GM20431 (cell line): Measurements from ENCODE around the gene SLF1.

Experiments used
- in situ Hi-C: fragments of 300-500 bp; cut with MseI, MboI; formaldehyde crosslinking; loops from one replicate; pipeline ENCODE4 v1.15.0; 2020; ENCODE audit warnings: low sequenced_read_pairs; ENCODE audit not compliant: unreplicated experiment

Gene SLF1

GRCh38 chr5:94702729-94703128, 84.3 kb downstream of the SLF1 start:
- in situ Hi-C loops = no loop called here

GRCh38 chr5:94705427-94705826, 87.0 kb downstream of the SLF1 start:
- in situ Hi-C loops = no loop called here

DNA sequence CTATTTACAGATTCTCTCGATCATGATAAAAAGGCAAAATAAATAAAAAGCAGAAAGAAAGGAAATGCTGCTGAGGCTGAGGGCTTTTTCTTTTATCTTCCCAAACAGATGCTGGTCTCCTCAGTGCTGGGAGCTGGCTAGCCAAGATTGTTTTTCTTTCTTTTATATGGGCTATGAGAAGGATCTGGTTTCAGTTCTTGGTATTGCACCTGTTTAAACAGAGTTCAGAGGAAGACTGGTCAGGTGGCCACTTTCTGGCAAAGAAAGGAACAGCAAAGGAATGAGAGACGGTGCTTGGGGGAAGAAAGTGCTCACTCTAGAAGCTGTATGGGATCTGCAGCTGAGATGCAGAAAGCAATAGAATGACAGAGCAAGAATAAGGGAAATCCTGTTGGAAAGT, 88.9 kb downstream of the SLF1 start:
- in situ Hi-C loops = no loop called here

DNA sequence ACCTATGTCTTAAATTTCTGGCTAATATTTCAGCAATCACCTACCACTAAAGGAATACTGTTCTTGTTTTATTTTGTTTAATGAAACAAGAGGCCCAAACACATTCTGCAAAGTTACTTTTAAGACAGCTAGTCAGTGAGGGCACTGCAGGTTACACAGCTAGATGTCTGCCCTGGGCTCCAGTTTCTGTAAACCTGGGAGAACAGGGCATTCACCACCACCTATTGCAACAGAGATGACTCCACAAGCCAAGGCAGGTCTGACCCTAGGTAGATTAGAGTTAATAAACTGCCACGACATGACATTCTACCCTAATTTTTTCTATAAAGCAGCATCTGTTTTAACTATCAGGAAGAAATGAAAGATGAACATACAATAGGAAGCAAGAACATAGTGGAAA, 90.8 kb downstream of the SLF1 start:
- in situ Hi-C loops = no loop called here

GRCh38 chr5:94711785-94712184, 93.3 kb downstream of the SLF1 start:
- in situ Hi-C loops = no loop called here

DNA sequence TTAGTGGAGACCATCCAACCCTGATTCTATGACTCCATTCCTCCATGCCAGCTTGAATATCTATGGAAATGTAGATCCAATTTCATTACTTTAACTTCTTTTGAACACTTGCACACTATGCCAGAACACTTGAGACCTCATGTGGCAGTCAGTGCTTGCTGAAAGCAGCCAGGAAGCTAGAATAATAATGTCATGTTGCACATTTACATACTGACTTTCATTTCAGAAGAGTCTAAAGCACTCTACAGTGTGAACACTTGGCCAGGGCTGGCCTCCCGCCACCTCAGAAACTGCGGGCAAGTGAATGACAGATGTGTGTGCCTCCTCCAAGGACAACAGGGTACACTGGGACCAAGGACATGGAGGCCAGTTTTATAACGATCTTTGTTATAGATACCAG, 97.3 kb downstream of the SLF1 start:
- in situ Hi-C loops = no loop called here

DNA sequence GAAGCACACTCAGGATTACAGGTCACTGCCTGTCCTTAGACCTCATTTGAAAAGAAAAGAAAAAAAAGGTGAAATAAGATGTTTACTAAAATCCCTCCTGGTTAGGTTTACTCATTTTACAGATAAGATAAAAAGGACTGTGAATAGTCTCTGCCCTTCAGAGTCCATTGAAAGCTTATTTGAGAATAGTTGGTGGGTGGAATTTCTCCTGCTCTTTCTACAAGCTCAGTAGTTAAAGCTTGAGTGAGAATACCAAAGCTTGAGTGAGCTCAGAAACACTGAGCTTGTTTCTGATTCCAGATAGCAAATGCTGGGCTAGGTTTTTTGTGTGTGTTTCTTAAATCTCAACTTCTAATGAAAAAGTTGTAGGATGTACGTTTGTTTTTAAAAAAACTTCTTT, 106.7 kb downstream of the SLF1 start:
- in situ Hi-C loops = loop anchor here (25.0 kb wide), 1 partner anchor 213 kb away; no protein-coding TSS in a partner anchor

- in situ Hi-C loops = loop anchor here (25.0 kb wide), 1 partner anchor 219 kb away; no protein-coding TSS in a partner anchor
Measured at GRCh38 chr5:94731471-94731870, 113.0 kb downstream of the SLF1 start.

- in situ Hi-C loops = loop anchor here (25.0 kb wide), 1 partner anchor 224 kb away; no protein-coding TSS in a partner anchor
Measured at GRCh38 chr5:94736498-94736897, 118.0 kb downstream of the SLF1 start.

DNA sequence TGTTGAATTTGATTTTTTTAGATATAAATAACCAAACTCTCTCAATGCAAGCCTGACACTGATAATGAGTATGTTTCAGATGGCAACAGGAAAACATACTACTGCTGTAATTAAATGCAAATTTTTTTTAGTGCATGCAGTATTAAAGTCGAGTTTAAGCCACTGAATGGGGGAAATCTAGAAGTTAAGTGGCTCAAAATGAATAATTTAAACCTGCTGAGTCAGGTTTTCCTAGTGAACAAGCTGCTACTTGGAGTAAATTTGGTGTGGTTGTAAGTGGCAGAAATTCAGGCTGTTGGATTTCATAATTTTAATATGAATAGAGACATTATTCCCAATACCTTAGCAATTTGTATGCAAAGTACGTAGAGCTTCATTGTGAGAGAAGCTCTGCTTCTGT, 121.8 kb downstream of the SLF1 start:
- in situ Hi-C loops = loop anchor here (25.0 kb wide), 1 partner anchor 228 kb away; no protein-coding TSS in a partner anchor

DNA sequence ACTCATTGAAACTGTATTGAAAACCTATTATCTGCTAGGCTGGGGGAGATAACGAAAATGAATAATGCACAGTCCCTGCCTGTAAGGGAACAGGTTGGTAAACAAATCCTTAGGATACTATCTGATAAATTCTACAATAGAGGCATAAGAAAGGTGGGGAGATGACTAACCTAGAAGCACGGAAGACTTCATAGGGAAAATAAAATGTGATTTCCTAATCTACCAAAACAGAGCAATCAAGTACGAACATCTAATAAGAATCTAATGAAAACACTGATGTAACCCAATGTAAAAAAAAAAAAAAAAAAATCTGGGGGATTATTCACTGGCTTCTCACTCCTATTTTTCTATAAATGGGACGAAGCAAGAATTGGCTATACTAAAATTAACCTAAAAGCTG, 124.4 kb downstream of the SLF1 start:
- in situ Hi-C loops = loop anchor here (25.0 kb wide), 1 partner anchor 231 kb away; no protein-coding TSS in a partner anchor

GRCh38 chr5:94744906-94745305, 126.4 kb downstream of the SLF1 start:
- in situ Hi-C loops = loop anchor here (25.0 kb wide), 1 partner anchor 233 kb away; no protein-coding TSS in a partner anchor

DNA sequence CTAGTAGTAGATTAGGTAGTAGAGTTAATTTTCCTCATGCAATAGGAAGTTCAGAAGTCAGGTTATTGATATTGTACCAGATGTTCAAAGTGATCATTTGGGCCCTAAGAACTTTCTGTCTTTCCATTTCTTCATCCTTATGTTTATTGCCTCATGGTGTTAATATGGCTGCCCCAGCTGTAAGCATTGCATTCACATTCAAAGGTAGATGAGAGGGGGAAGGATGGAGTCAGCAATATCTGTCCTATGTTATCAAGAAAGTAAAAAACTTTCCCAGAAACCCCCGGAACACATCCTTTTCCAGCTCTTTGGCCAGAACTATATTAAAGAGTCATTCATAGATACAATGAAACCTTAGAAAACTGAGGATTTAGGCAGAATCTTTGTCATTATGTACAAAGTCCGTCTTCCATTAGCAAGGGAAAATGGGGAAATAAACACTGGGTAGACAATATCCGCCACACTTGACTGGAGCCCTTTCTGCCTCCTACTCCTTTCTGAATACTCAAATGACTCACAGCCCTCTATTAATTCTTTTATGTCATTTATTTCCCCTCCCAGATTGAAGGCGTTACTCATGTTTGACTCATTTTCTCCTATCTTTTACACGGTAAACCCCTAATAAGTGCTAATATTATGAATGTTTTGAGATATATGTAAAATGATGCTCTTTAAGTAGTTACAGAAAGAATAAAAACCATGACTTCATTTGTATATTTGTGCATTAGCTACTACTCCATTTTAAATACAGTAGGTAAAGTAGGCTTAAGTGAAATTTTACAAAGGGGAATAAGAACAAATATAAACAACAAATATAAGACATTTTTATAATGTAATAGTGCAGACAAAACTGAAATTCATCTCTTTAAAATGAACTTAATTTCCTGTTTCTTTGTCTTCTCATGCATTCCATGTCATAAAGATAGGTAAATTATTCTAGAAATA, 127.6 kb downstream of the SLF1 start:
- in situ Hi-C loops = loop anchor here (25.0 kb wide), 1 partner anchor 234 kb away; no protein-coding TSS in a partner anchor

DNA sequence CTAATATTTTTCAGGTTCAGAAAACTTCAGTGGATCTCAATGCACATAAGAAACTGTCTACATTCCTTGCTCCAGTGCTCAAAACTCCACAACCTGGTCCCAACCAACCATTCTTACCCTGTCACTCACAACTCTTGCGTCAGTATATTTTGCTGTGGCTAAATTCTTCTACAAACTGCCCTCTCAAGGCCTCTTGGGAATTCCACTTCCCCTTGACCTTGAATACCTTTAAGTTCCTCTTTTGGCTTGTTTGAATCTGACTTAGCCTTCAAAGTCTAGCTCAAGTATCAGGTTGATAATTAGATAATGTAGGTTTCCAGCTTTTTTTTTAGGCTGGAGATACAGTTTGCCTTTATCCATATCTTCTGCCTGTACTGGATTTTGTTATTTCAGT, 128.3 kb downstream of the SLF1 start:
- in situ Hi-C loops = loop anchor here (25.0 kb wide), 1 partner anchor 234 kb away; no protein-coding TSS in a partner anchor
